ENCODE data around the gene AP3M1.

AP3M1 gene

GRCh38 chr10:74178042-74178791 lies 27.6 kb upstream of the AP3M1 start:
- TF ChIP-seq TAF1 (IDR thresholded peaks at IDR 0.05; ENCODE audit: low read depth) (no peak), CREB1 (IDR thresholded peaks at IDR 0.05; ENCODE audit: low read depth) (no peak), YY1 (IDR thresholded peaks at IDR 0.05; ENCODE audit: low read depth) (no peak), EP300 (IDR thresholded peaks at IDR 0.05; ENCODE audit: borderline replicate concordance) (no peak), ZBTB7A (IDR thresholded peaks at IDR 0.05; ENCODE audit: low read depth) (no peak), NFIC (IDR thresholded peaks at IDR 0.05) (no peak), FOXM1 (IDR thresholded peaks at IDR 0.05; ENCODE audit: borderline replicate concordance, low read depth) (no peak), TCF12 (IDR thresholded peaks at IDR 0.05; ENCODE audit: low read depth) (no peak), MAX (IDR thresholded peaks at IDR 0.05) (no peak), USF1 (IDR thresholded peaks at IDR 0.05) (no peak), EGR1 (IDR thresholded peaks at IDR 0.05) (no peak), REST (IDR thresholded peaks at IDR 0.05; ENCODE audit: low read depth) (no peak)

- TF ChIP-seq FOXM1 (IDR thresholded peaks at IDR 0.05; ENCODE audit: borderline replicate concordance, low read depth) (peak; percentile 6; the same call in 1 of the 2 replicates), RAD21 (IDR thresholded peaks at IDR 0.05; ENCODE audit: low read depth) (no peak), ZBTB7A (IDR thresholded peaks at IDR 0.05; ENCODE audit: low read depth) (0 out of 2 replicates have a peak, but pooled peaks have one; percentile 80)
Observed at GRCh38 chr10:74177140-74177677, 26.6 kb upstream of the AP3M1 start.

- TF ChIP-seq RAD21 (IDR thresholded peaks at IDR 0.05; ENCODE audit: low read depth) (no peak; the same call in 1 of the 2 replicates), REST (IDR thresholded peaks at IDR 0.05; ENCODE audit: low read depth) (no peak), CREB1 (IDR thresholded peaks at IDR 0.05; ENCODE audit: low read depth) (peak; percentile 73; the same call in 1 of the 2 replicates), NFIC (IDR thresholded peaks at IDR 0.05) (peak; percentile 76), USF1 (IDR thresholded peaks at IDR 0.05) (peak; percentile 99), TEAD4 (IDR thresholded peaks at IDR 0.05) (peak; percentile 62), TCF12 (IDR thresholded peaks at IDR 0.05; ENCODE audit: low read depth) (peak; percentile 71), CEBPB (IDR thresholded peaks at IDR 0.05) (no peak), ZBTB7A (IDR thresholded peaks at IDR 0.05; ENCODE audit: low read depth) (no peak; the same call in 1 of the 2 replicates), YY1 (IDR thresholded peaks at IDR 0.05; ENCODE audit: low read depth) (peak; percentile 99), FOXM1 (IDR thresholded peaks at IDR 0.05; ENCODE audit: borderline replicate concordance, low read depth) (no peak; the same call in 1 of the 2 replicates), EGR1 (IDR thresholded peaks at IDR 0.05) (peak; percentile 55; the same call in 1 of the 2 replicates), MAX (IDR thresholded peaks at IDR 0.05) (peak; percentile 99), EP300 (IDR thresholded peaks at IDR 0.05; ENCODE audit: borderline replicate concordance) (0 out of 2 replicates have a peak, but pooled peaks have one; percentile 18), TAF1 (IDR thresholded peaks at IDR 0.05; ENCODE audit: low read depth) (peak; percentile 97)
Observed at GRCh38 chr10:74176380-74177139, 25.9 kb upstream of the AP3M1 start.

- TF ChIP-seq REST (IDR thresholded peaks at IDR 0.05; ENCODE audit: low read depth) (no peak), FOXM1 (IDR thresholded peaks at IDR 0.05; ENCODE audit: borderline replicate concordance, low read depth) (peak; percentile 39)
Observed at GRCh38 chr10:74175510-74176379, 25.1 kb upstream of the AP3M1 start.
